GM18507 (cell line): ENCODE data around the gene ETS1.

Experiments
- DNase-seq: peaks from one replicate; pipeline ENCODE4 v3.0.0; 2011; ENCODE audit warnings: low read depth; ENCODE audit not compliant: insufficient read length; ENCODE audit errors: extremely low spot score
- FAIRE-seq: peaks from 2 replicates; lab custom pipeline; 2011; peaks lifted over from hg19 to GRCh38; lab: Jason Lieb, UNC

The ETS1 gene

GRCh38 chr11:128619540-128620308, 32.4 kb upstream of the ETS1 start:
- FAIRE-seq (peak; percentile 12), DNase-seq (no peak)

- FAIRE-seq: no peak
- DNase-seq: no peak
Measured at GRCh38 chr11:128619007-128619406, 31.6 kb upstream of the ETS1 start.

- no peak for DNase-seq
- no peak for FAIRE-seq
Measured at GRCh38 chr11:128618603-128619002, 31.2 kb upstream of the ETS1 start.

GRCh38 chr11:128616161-128616560, 28.8 kb upstream of the ETS1 start:
- no peak for DNase-seq
- FAIRE-seq: no peak

GRCh38 chr11:128615612-128616011, 28.3 kb upstream of the ETS1 start:
- FAIRE-seq: no peak
- no peak for DNase-seq

GRCh38 chr11:128615076-128615475, 27.7 kb upstream of the ETS1 start:
- DNase-seq (no peak), FAIRE-seq (no peak)

GRCh38 chr11:128614026-128614425, 26.7 kb upstream of the ETS1 start:
- no peak for DNase-seq
- no peak for FAIRE-seq

GRCh38 chr11:128613300-128613995, 26.1 kb upstream of the ETS1 start:
- DNase-seq (no peak), FAIRE-seq (no peak)

GRCh38 chr11:128610721-128611617, 23.6 kb upstream of the ETS1 start:
- peak; percentile 98 for FAIRE-seq

GRCh38 chr11:128609785-128610184, 22.4 kb upstream of the ETS1 start:
- no peak for DNase-seq
- FAIRE-seq: peak; percentile 57

More at GRCh38 chr11:128610721-128611617, 23.6 kb upstream of the ETS1 start:
- peak; percentile 71 for DNase-seq

GRCh38 chr11:128608746-128609407, 21.5 kb upstream of the ETS1 start:
- FAIRE-seq: no peak
- no peak for DNase-seq

GRCh38 chr11:128607819-128608218, 20.5 kb upstream of the ETS1 start:
- DNase-seq: no peak
- no peak for FAIRE-seq

GRCh38 chr11:128604723-128605122, 17.4 kb upstream of the ETS1 start:
- DNase-seq: no peak
- FAIRE-seq: no peak

GRCh38 chr11:128603752-128604414, 16.5 kb upstream of the ETS1 start:
- DNase-seq (no peak), FAIRE-seq (peak; percentile 75)

GRCh38 chr11:128603003-128603696, 15.8 kb upstream of the ETS1 start:
- FAIRE-seq: no peak
- no peak for DNase-seq

GRCh38 chr11:128599729-128600128, 12.4 kb upstream of the ETS1 start:
- DNase-seq: no peak
- FAIRE-seq: no peak

- no peak for FAIRE-seq
- DNase-seq: no peak
Measured at GRCh38 chr11:128598506-128599150, 11.3 kb upstream of the ETS1 start.

- no peak for FAIRE-seq
- no peak for DNase-seq
Measured at GRCh38 chr11:128598096-128598495, 10.7 kb upstream of the ETS1 start.
